Gastrocnemius medialis (tissue), 4 donors: Measurements from ENCODE around the gene RARA. TPM values are rescaled to one million over a fixed set of nuclear protein-coding genes. Genes with fewer than 3 reads are reported as not detected.
"Not testable (repeated sequence)": the region's sequence is repeated elsewhere in the genome, so short reads cannot be mapped to it uniquely, and the experiment has no call there.

Experiments
- ATAC-seq, 2 donors: fragments of 150-250 bp; one replicate each; pipeline ENCODE4 v1.9.1; 2016
- DNase-seq, 2 donors: peaks; one replicate each; pipeline ENCODE4 v3.0.0-alpha.2; 2019
- H3K27ac ChIP-seq, 4 donors: fragments of 200-600 bp; sonication (generic); 1 replicate in 1 of 4; 2 replicates in 3 of 4; pipeline ENCODE4 v1.5.1; 2016 to 2018; ENCODE audit warnings: mild to moderate bottlenecking in 2 of 4, moderate library complexity in 1 of 4
- H3K27me3 ChIP-seq, 3 donors: fragments of 200-600 bp; sonication (generic) in 2 of 3; 1 replicate in 1 of 3; 2 replicates in 2 of 3; pipeline versions ENCODE4 v1.5.1 to v1.6.0; 2016 to 2019; ENCODE audit warnings: mild to moderate bottlenecking in 1 of 3, moderate library complexity in 1 of 3
- H3K36me3 ChIP-seq, 2 donors: fragments of 200-600 bp; sonication (generic) in 1 of 2; one replicate each; pipeline ENCODE4 v1.5.1; 2017 to 2018
- H3K4me1 ChIP-seq, 2 donors: fragments of 200-600 bp; sonication (generic) in 1 of 2; one replicate each; pipeline ENCODE4 v1.5.1; 2016 to 2017; ENCODE audit warnings: mild to moderate bottlenecking in 2 of 2
- H3K4me3 ChIP-seq, 4 donors: fragments of 200-600 bp; sonication (generic) in 3 of 4; 1 replicate in 1 of 4; 2 replicates in 3 of 4; pipeline ENCODE4 v1.5.1; 2016 to 2019; ENCODE audit warnings: mild to moderate bottlenecking in 2 of 4
- H3K9me3 ChIP-seq, 3 donors: fragments of 200-600 bp; sonication (generic) in 2 of 3; 1 replicate in 1 of 3; 2 replicates in 2 of 3; pipeline ENCODE4 v1.5.1; 2016 to 2019
- POLR2A ChIP-seq, 2 donors: fragments of 450-650 bp; IDR thresholded peaks; one replicate each; pipeline ENCODE4 v1.6.1; 2017; ENCODE audit warnings: antibody characterized with exemption in 2 of 2, mild to moderate bottlenecking in 2 of 2, moderate library complexity in 2 of 2
- in situ Hi-C, 4 donors: fragments of 200-750 bp; cut with MboI; loops; one replicate each; pipeline versions ENCODE4 v1.15.0 to v1.8.0; 2017; ENCODE audit warnings: low sequenced_read_pairs in 4 of 4
- intact Hi-C: fragments of 100-400 bp; cut with DNase I; formaldehyde crosslinking; loops from one replicate; pipeline ENCODE4 v1.15.1; 2023; ENCODE audit warnings: low total_unique reads
- total RNA-seq, 4 donors: library from RNA; depleted of rRNA; stranded (reverse); fragments of >200 nt; gene quantifications; one replicate each; pipeline versions ENCODE4 v1.1.0 to v1.2.3, GENCODE V29; 2016
- TF ChIP-seq, protein P1 (sequence below), 5 experiments: fragments of 450-650 bp in 3 of 5; fragments of 200-600 bp in 2 of 5; sonication (generic) in 2 of 5; IDR thresholded peaks in 4 of 5; conservative IDR thresholded peaks in 1 of 5; 1 replicate in 4 of 5; 2 replicates in 1 of 5; pipeline ENCODE4 v1.5.1; 2016 to 2019; ENCODE audit warnings: antibody characterized with exemption in 5 of 5, mild to moderate bottlenecking in 3 of 5, moderate library complexity in 3 of 5

The RARA gene
- total RNA-seq, 4 donors from 2014 or later, result 20.3 to 67.0 (median 48.4) TPM

DNA sequence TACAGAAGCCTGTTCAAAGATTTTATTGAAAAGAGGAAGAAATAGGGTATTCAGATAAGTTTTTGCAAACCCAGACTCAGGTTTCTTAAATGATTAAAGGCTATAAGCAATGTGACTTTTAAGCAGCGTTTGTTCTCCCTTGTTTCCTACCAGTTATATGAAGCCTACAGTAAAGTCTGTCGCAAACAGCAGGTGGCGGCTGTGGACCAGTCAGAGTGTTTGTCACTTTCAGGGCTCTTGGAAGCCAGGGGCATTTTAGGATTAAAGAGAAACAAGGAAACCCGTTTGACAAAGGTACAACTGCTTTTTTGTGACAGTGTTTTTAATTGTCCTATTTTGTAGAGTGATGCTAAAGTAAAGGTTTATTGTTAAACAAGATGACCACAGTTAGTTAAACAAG is 7.7 kb upstream of the RARA start:
- H3K36me3 ChIP-seq, result no peaks in the 10 kb centered on the region
- H3K9me3 ChIP-seq, result no peaks in the 10 kb centered on the region
- in situ Hi-C loops (loop anchor here (5.0 to 10.0 kb wide), 3 partner anchors 51 to 113 kb away; partner anchors contain the start of gene TOP2A (in 1 of the 4)), intact Hi-C loops (loop anchor here (5.0 kb wide), 1 partner anchor 231 kb away; no protein-coding TSS in a partner anchor)
- DNase-seq (no peak), ATAC-seq (no peak)
- peaks cover 24 to 34% of the 10 kb centered on the region in 2 donors for H3K4me1 ChIP-seq
- H3K27ac ChIP-seq, result no peak overlapping the region
- TF ChIP-seq, protein P1, sequence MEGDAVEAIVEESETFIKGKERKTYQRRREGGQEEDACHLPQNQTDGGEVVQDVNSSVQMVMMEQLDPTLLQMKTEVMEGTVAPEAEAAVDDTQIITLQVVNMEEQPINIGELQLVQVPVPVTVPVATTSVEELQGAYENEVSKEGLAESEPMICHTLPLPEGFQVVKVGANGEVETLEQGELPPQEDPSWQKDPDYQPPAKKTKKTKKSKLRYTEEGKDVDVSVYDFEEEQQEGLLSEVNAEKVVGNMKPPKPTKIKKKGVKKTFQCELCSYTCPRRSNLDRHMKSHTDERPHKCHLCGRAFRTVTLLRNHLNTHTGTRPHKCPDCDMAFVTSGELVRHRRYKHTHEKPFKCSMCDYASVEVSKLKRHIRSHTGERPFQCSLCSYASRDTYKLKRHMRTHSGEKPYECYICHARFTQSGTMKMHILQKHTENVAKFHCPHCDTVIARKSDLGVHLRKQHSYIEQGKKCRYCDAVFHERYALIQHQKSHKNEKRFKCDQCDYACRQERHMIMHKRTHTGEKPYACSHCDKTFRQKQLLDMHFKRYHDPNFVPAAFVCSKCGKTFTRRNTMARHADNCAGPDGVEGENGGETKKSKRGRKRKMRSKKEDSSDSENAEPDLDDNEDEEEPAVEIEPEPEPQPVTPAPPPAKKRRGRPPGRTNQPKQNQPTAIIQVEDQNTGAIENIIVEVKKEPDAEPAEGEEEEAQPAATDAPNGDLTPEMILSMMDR (IDR thresholded peaks at IDR 0.05 in 4 of 5, conservative IDR thresholded peaks at IDR 0.05 in 1 of 5), result peak in 1 of 5 experiments; percentile 37
- no peak for TF ChIP-seq POLR2A (IDR thresholded peaks at IDR 0.05)
- H3K4me3 ChIP-seq, result no peak overlapping the region
- H3K27me3 ChIP-seq, result no peaks in the 10 kb centered on the region

DNA sequence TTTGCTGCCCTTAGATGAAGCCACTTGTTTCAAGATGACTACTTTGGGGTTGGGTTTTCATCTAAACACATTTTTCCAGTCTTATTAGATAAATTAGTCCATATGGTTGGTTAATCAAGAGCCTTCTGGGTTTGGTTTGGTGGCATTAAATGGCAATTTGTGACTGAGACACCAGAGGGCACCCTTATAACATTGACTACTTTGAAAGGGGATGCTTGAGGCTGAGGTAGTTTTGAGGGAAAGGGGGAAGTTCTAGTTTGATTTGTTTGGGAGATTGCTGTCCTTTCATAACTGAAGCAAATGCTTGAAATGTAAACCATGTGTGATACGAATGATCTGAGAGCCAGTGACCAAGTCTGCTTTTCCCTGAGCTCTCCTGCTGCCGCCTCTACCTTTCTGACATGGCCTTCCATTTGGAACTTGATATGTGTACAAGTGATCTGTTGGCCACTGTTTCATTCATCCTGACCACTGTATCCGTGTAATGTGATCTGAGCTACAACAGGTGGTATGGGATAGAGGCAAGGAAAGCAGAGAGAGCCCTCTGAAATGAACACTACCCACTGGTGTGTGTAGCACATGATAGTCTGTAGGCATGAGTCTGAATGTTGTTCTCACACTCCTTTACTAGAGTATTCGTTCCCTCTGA is 5.8 kb upstream of the RARA start:
- in situ Hi-C loops, result loop anchor here (5.0 to 10.0 kb wide), 3 partner anchors 49 to 112 kb away; partner anchors contain the start of gene TOP2A (in 1 of the 4)
- Histone ChIP-seq H3K9me3 (no peaks in the 10 kb centered on the region), H3K27ac (peak overlapping the region; percentile 78 to 87 (median 82)), H3K36me3 (no peaks in the 10 kb centered on the region), H3K4me1 (peaks cover 35 to 50% of the 10 kb centered on the region in 2 donors), H3K27me3 (no peaks in the 10 kb centered on the region), H3K4me3 (no peak overlapping the region)
- peak; percentile 92 to 98 for ATAC-seq
- TF ChIP-seq, protein P1 (IDR thresholded peaks at IDR 0.05 in 4 of 5, conservative IDR thresholded peaks at IDR 0.05 in 1 of 5), result peak; percentile 82 to 92 (median 86)
- no peak for TF ChIP-seq POLR2A (IDR thresholded peaks at IDR 0.05)
- peak in 1 of 2 donors; percentile 66 for DNase-seq
- intact Hi-C loops, result loop anchor here (1.0 to 5.0 kb wide), 3 partner anchors 52 to 229 kb away; no protein-coding TSS in a partner anchor

DNA sequence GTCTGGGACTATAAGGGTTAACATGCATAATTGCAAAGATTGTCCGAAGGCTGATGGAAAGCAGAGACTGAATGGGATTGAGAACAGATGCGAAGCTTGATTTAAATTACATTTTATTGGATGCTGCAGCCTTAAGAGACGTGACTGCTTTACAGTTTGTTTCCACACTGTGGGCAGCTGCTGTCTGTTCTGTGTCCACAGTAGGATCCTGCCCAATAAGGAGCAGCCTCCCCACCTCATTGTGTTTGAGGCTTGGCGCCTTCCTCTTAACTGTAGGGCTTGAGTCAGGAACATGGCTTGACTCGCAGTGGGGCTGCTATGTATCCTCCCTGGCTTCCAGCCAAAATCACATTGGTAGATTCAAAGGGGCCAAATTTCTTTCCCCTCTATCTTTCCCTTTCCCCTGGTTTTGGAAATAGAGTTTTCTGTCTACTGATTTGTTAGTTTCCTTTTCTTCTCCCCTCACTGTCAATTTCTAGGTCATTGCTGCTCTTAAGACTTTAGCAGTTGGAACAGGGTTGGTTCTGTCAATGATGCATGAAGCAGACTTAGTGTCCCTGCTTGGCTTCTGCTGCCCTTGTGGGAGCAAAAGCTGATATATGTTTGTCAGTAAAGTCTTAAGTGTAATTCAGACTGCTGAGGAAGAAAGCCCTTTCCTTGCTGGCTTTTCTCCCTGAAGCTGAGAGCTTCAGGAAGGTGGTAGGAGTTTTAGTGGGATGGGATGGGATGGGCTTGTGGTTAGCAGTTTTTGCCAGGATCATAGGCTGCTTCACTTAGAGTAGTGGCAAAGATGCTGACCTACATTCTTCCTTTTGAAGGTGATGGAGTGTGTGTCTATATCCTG is 5.0 kb upstream of the RARA start:
- ATAC-seq, result peak; percentile 35 to 58
- Histone ChIP-seq H3K36me3 (no peaks in the 10 kb centered on the region), H3K4me3 (no peak overlapping the region), H3K27me3 (no peaks in the 10 kb centered on the region), H3K4me1 (peaks cover 38 to 52% of the 10 kb centered on the region in 2 donors), H3K9me3 (no peaks in the 10 kb centered on the region), H3K27ac (peak overlapping the region; percentile 78 to 87 (median 82))
- peak in 1 of 2 donors; percentile 62 for DNase-seq
- in situ Hi-C loops (loop anchor here (5.0 to 10.0 kb wide), 3 partner anchors 48 to 111 kb away; partner anchors contain the start of gene TOP2A (in 1 of the 4)), intact Hi-C loops (loop anchor here (1.0 to 5.0 kb wide), 3 partner anchors 51 to 228 kb away; no protein-coding TSS in a partner anchor)
- TF ChIP-seq, protein P1 (IDR thresholded peaks at IDR 0.05 in 4 of 5, conservative IDR thresholded peaks at IDR 0.05 in 1 of 5), result no peak
- TF ChIP-seq POLR2A (IDR thresholded peaks at IDR 0.05), result no peak

DNA sequence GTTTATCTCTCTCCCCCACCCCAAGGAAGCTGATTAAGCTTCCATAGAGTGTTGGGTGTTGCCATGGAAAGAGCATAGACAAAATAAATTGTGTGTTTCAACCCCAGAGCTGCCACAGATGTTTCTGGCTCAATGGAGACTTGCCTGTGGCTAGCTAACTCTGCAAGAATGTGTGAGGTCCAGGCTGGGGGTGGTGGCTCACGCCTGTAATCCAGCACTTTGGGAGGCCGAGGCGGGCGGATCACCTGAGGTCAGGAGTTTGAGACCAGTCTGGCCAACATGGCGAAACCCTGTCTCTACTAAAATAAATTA is 4.5 kb upstream of the RARA start:
- Histone ChIP-seq H3K4me1 (peaks cover 38 to 52% of the 10 kb centered on the region in 2 donors), H3K27ac (peak overlapping the region; percentile 78 to 87 (median 82))
- H3K27me3 ChIP-seq, H3K9me3 ChIP-seq, H3K36me3 ChIP-seq, DNase-seq, ATAC-seq, H3K4me3 ChIP-seq: not testable (repeated sequence)
- in situ Hi-C loops (loop anchor here (5.0 to 10.0 kb wide), 3 partner anchors 48 to 110 kb away; partner anchors contain the start of gene TOP2A (in 1 of the 4)), intact Hi-C loops (loop anchor here (5.0 kb wide), 1 partner anchor 228 kb away; no protein-coding TSS in a partner anchor)

DNA sequence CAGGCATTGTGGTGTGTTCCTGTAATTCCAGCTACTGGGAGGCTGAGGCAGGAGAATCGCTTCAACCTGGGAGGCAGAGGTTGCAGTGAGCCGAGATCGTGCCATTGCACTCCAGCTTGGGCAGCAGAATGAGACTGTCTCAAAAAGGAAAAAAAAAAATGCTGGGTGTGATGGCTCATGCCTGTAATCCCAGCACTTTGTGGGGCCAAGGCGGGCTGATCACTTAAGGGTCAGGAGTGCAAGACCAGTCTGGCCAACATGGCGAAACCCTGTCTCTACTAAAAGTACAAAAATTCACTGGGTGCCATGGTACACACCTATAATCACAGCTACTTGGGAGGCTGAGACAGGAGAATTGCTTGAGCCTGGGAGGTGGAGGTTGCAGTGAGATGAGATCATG is 4.1 kb upstream of the RARA start:
- ATAC-seq, H3K36me3 ChIP-seq, H3K4me3 ChIP-seq, H3K27me3 ChIP-seq, DNase-seq, H3K9me3 ChIP-seq: not testable (repeated sequence)
- in situ Hi-C loops (loop anchor here (5.0 to 10.0 kb wide), 3 partner anchors 47 to 110 kb away; partner anchors contain the start of gene TOP2A (in 1 of the 4)), intact Hi-C loops (loop anchor here (5.0 kb wide), 1 partner anchor 227 kb away; no protein-coding TSS in a partner anchor)
- Histone ChIP-seq H3K27ac (peak overlapping the region in 3 of 4 donors; percentile 78 to 87 (median 82)), H3K4me1 (peaks cover 41 to 53% of the 10 kb centered on the region in 2 donors)
